ENCODE measurements around the gene PXYLP1.

PXYLP1 gene

GRCh38 chr3:141336672-141337522, 105.3 kb downstream of the PXYLP1 start:
- TF ChIP-seq CTCF (IDR thresholded peaks at IDR 0.05), result no peak

- no peak for TF ChIP-seq CTCF (IDR thresholded peaks at IDR 0.05)
Measured at GRCh38 chr3:141337523-141337854, 105.9 kb downstream of the PXYLP1 start.

- no peak for TF ChIP-seq CTCF (IDR thresholded peaks at IDR 0.05)
Measured at GRCh38 chr3:141337991-141338390, 106.4 kb downstream of the PXYLP1 start.

- no peak for TF ChIP-seq CTCF (IDR thresholded peaks at IDR 0.05)
Measured at GRCh38 chr3:141338881-141339280, 107.3 kb downstream of the PXYLP1 start.

GRCh38 chr3:141341536-141341935, 109.9 kb downstream of the PXYLP1 start:
- TF ChIP-seq CTCF (IDR thresholded peaks at IDR 0.05), result no peak

GRCh38 chr3:141342386-141342785, 110.8 kb downstream of the PXYLP1 start:
- no peak for TF ChIP-seq CTCF (IDR thresholded peaks at IDR 0.05)

GRCh38 chr3:141343077-141343476, 111.5 kb downstream of the PXYLP1 start:
- TF ChIP-seq CTCF (IDR thresholded peaks at IDR 0.05), result no peak

GRCh38 chr3:141343865-141344271, 112.2 kb downstream of the PXYLP1 start:
- no peak for TF ChIP-seq CTCF (IDR thresholded peaks at IDR 0.05)
